GM10266 (cell line): ENCODE measurements around the gene LRRTM2.

Experiments used
- DNase-seq: peaks from one replicate; pipeline ENCODE4 v3.0.0; 2012; ENCODE audit errors: extremely low spot score
- TF ChIP-seq, protein P1 (sequence below): IDR thresholded peaks from 2 replicates; pipeline ENCODE4 v1.5.1; 2012; ENCODE audit warnings: mild to moderate bottlenecking, low read depth; ENCODE audit not compliant: control insufficient read depth, insufficient read depth; ENCODE audit errors: missing control alignments

Gene LRRTM2

DNA sequence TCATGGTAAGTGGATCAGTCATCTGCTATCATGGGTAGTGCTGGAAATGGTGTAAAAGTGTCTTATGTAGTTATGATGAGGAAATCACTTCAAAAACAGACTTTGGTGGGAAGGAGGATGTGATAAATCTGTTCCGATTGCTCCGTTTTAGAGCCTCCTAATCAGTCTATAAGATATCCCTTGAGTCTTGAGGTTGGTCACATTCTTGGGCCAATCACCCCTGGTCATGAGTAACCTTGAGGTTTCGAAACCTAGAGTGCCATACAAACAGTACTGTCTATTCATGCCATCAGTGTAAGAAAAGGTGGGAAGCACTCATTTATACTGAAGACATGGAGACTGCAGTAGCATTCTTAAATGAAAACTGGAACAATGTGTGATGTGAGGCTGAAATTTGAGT, 45.8 kb downstream of the LRRTM2 start:
- TF ChIP-seq, protein P1, sequence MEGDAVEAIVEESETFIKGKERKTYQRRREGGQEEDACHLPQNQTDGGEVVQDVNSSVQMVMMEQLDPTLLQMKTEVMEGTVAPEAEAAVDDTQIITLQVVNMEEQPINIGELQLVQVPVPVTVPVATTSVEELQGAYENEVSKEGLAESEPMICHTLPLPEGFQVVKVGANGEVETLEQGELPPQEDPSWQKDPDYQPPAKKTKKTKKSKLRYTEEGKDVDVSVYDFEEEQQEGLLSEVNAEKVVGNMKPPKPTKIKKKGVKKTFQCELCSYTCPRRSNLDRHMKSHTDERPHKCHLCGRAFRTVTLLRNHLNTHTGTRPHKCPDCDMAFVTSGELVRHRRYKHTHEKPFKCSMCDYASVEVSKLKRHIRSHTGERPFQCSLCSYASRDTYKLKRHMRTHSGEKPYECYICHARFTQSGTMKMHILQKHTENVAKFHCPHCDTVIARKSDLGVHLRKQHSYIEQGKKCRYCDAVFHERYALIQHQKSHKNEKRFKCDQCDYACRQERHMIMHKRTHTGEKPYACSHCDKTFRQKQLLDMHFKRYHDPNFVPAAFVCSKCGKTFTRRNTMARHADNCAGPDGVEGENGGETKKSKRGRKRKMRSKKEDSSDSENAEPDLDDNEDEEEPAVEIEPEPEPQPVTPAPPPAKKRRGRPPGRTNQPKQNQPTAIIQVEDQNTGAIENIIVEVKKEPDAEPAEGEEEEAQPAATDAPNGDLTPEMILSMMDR: no peak
- DNase-seq: no peak

DNA sequence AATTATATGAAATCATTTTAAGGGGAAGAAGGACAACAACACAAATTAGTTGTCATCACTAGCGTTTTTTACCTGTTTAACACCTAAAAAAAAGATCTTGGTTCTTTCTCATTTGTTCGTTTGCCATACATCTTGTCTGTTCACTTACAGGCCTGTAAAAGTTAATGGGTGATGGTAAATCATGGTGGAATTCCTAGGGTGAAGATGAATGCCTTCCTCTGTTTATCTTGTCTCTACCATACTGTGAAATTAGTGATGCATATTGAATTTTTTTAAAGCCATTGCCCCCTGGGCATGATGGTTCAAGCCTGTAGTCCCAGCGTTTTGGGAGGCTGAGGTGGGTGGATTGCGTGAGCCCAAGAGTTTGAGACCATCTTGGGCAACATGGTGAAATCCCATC, 46.6 kb downstream of the LRRTM2 start:
- TF ChIP-seq, protein P1: no peak
- no peak for DNase-seq

DNA sequence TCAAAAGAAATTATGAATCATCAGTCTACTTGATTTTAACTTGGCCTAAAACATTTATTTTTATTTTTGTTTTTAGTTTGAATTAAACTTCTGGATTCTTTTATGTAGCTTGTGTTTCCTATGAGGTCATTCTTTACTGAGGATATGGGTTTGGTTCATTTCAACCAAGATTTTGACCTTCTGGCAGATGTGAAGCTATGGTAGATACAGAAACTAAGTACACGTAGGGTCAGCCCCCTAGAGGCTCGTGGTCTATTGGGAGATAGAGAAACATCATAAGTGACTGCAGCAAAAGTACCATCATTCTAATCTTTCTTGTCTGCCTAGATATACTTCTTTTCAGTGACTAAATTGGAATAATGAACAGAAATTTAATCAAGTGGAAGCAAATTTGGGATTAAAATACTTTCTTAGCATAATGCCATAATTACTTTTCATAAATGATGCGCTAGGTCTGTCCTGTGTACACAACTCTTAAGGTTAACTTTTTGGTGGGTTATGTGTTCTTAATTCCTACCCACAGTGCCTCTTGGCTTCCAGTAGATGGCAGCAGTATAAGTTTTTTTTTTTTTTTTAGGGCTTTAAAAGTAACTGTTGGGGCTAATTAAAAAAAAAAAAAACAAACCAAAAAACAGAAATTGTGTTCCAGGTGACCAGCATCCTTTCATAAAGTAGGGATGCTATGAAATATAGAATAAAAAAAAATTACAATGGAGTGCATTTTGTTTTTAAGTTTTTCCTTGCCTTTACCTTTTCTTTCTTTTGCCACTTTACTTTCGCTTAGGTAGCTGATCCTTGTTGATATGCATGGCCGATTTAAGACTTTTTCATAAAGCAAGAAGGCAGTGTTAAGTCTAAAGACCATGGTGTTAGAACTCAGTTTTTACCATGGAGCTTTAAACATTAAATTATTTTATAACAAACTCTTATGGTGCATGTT, 49.9 kb downstream of the LRRTM2 start:
- no peak for DNase-seq
- TF ChIP-seq, protein P1: peak; percentile 58

DNA sequence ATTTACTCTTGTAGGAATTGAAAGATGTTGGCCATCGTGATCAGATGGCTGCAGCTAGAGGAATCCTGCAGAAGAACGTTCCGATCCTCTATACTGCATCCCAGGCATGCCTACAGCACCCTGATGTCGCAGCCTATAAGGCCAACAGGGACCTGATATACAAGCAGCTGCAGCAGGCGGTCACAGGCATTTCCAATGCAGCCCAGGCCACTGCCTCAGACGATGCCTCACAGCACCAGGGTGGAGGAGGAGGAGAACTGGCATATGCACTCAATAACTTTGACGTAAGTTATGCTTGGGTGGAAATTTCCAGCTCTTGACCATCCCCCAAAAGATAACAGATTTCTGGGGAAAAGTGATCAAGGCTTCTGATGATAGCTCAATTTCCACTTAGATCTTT, 50.6 kb downstream of the LRRTM2 start:
- TF ChIP-seq, protein P1: no peak
- DNase-seq: no peak

DNA sequence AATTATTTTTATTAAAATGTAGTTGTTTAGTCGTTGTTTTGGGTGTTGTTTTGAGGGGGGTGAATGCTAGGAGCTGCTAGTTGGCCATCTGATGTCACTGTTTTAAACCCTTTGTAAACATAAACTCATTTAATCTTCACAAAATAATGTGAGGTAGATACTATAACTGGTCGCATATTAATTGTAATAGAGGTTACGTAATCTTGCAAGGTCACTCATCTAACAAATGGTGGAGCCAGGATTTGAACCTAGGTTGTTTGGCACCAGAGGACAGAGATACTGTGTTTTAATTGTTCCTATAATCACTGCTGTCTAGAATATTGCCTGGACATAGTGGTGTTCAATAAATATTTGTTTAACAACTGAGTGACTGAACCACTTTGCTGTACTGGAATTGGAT, 54.4 kb downstream of the LRRTM2 start:
- no peak for DNase-seq
- TF ChIP-seq, protein P1: no peak

DNA sequence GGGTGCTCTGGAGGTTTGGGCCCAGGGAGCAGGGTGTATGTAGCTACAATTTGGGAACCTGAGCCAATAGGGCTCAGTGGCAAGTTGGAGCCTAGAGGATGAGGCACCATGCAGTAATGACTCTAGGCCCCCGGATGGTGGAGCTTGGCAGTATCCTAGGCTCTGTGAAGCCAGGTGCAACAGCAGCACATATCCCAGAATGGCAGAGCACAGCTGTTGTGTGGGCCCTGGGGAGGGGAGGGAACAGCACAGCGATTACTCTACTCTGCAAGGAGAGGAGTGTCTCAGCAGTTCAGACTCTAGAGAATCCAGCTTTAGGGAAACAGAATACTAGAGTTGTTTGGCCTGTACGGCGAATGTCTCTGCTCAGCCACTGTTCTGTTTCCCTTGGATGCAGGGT, 56.1 kb downstream of the LRRTM2 start:
- TF ChIP-seq, protein P1: no peak

More for the DNA sequence above, 56.1 kb downstream of the LRRTM2 start:
- no peak for DNase-seq
